Prostate gland (tissue), 2 donors: ENCODE data around the gene AGXT2. TPM values are rescaled to one million over a fixed set of nuclear protein-coding genes. Genes with fewer than 3 reads are reported as not detected.

Experiments used
- DNase-seq: peaks from one replicate; pipeline ENCODE4 v3.0.0-alpha.2; 2019; ENCODE audit warnings: low spot score
- H3K27ac ChIP-seq, 2 donors: fragments of 200-600 bp; sonication (generic); 2 replicates each; pipeline ENCODE4 v1.5.1; 2017 to 2019
- H3K27me3 ChIP-seq: fragments of 200-600 bp; sonication (generic); replicated peaks from 2 replicates; pipeline ENCODE4 v1.5.1; 2019; ENCODE audit not compliant: insufficient read depth
- H3K36me3 ChIP-seq, 2 donors: fragments of 200-600 bp; sonication (generic); 1 replicate in 1 of 2; 2 replicates in 1 of 2; pipeline versions ENCODE4 v1.5.1 to v1.8.1; 2017 to 2019
- H3K4me1 ChIP-seq: fragments of 200-600 bp; sonication (generic); replicated peaks from 2 replicates; pipeline ENCODE4 v1.5.1; 2019
- H3K4me3 ChIP-seq, 2 donors: fragments of 200-600 bp; sonication (generic); 2 replicates each; pipeline ENCODE4 v1.5.1; 2017 to 2019
- H3K9me3 ChIP-seq: fragments of 200-600 bp; sonication (generic); 2 replicates; pipeline ENCODE4 v1.5.1; 2017
- CTCF ChIP-seq, 4 experiments: fragments of 200-600 bp in 2 of 4; fragments of 450-650 bp in 2 of 4; sonication (generic) in 2 of 4; IDR thresholded peaks; 1 replicate in 3 of 4; 2 replicates in 1 of 4; pipeline ENCODE4 v1.5.1; 2016 to 2019; ENCODE audit warnings: antibody characterized with exemption in 4 of 4, mild to moderate bottlenecking in 2 of 4, moderate library complexity in 2 of 4
- POLR2A ChIP-seq: fragments of 450-650 bp; IDR thresholded peaks from one replicate; pipeline ENCODE4 v1.6.1; 2016; ENCODE audit warnings: antibody characterized with exemption, mild to moderate bottlenecking
- POLR2AphosphoS5 ChIP-seq: sonication (generic); formaldehyde crosslinking; IDR thresholded peaks from one replicate; pipeline ENCODE4 v1.6.1; 2017; ENCODE audit warnings: antibody characterized with exemption
- WGBS: methylation state at CpG from one replicate; pipeline ENCODE4 v1.1.5; 2018; 5-methylcytosine and 5-hydroxymethylcytosine counted together
- intact Hi-C: fragments of 100-400 bp; cut with DNase I; formaldehyde crosslinking; loops from one replicate; pipeline ENCODE4 v1.14.2; 2022
- total RNA-seq, 2 donors: library from RNA; depleted of rRNA; stranded (reverse); fragments of >200 nt; gene quantifications; one replicate each; pipeline ENCODE4 v1.1.0, GENCODE V29; 2016

The AGXT2 gene
- total RNA-seq, 2 donors from 2014 or later, result not detected

- Histone ChIP-seq H3K4me3 (no peak overlapping the region), H3K36me3 (no peaks in the 10 kb centered on the region), H3K4me1 (no peaks in the 10 kb centered on the region), H3K27ac (no peak overlapping the region), H3K9me3 (no peaks in the 10 kb centered on the region), H3K27me3 (no peaks in the 10 kb centered on the region)
- intact Hi-C loops, result loop anchor here (2.0 kb wide), 1 partner anchor 837 kb away; no protein-coding TSS in a partner anchor
- TF ChIP-seq POLR2A (no peak), CTCF (IDR thresholded peaks at IDR 0.05) (no peak), POLR2AphosphoS5 (no peak)
- DNase-seq, result no peak
- WGBS, result 53% methylated on average over 3 of the region's 3 CpGs
Measured at GRCh38 chr5:35087991-35088390, 40.2 kb upstream of the AGXT2 start.

GRCh38 chr5:35083150-35083549 is 35.4 kb upstream of the AGXT2 start:
- Histone ChIP-seq H3K27me3 (no peaks in the 10 kb centered on the region), H3K4me1 (no peaks in the 10 kb centered on the region), H3K4me3 (no peak overlapping the region), H3K36me3 (no peaks in the 10 kb centered on the region), H3K9me3 (no peaks in the 10 kb centered on the region), H3K27ac (no peak overlapping the region)
- TF ChIP-seq POLR2AphosphoS5, result no peak
- no peak for TF ChIP-seq CTCF (IDR thresholded peaks at IDR 0.05)
- TF ChIP-seq POLR2A, result no peak
- DNase-seq, result no peak
- intact Hi-C loops, result no loop called here
- WGBS, result 87% methylated on average over 3 of the region's 3 CpGs

GRCh38 chr5:35082530-35082929 is 34.8 kb upstream of the AGXT2 start:
- Histone ChIP-seq H3K4me1 (no peaks in the 10 kb centered on the region), H3K27ac (no peak overlapping the region), H3K4me3 (no peak overlapping the region), H3K27me3 (no peaks in the 10 kb centered on the region), H3K9me3 (no peaks in the 10 kb centered on the region), H3K36me3 (no peaks in the 10 kb centered on the region)
- 78% methylated on average over 3 of the region's 3 CpGs for WGBS
- TF ChIP-seq POLR2A (no peak), POLR2AphosphoS5 (no peak), CTCF (IDR thresholded peaks at IDR 0.05) (no peak)
- intact Hi-C loops, result no loop called here
- no peak for DNase-seq

GRCh38 chr5:35081134-35081533 is 33.4 kb upstream of the AGXT2 start:
- H3K4me3 ChIP-seq, result no peak overlapping the region
- intact Hi-C loops, result no loop called here
- no peak for TF ChIP-seq POLR2AphosphoS5
- no peak for TF ChIP-seq POLR2A
- TF ChIP-seq CTCF (IDR thresholded peaks at IDR 0.05), result no peak
- H3K36me3 ChIP-seq, result no peaks in the 10 kb centered on the region
- 83% methylated on average over 6 of the region's 6 CpGs for WGBS
- no peaks in the 10 kb centered on the region for H3K27me3 ChIP-seq
- H3K4me1 ChIP-seq, result no peaks in the 10 kb centered on the region
- no peaks in the 10 kb centered on the region for H3K9me3 ChIP-seq
- no peak overlapping the region for H3K27ac ChIP-seq
- no peak for DNase-seq

GRCh38 chr5:35073160-35073559 is 25.4 kb upstream of the AGXT2 start:
- no peak for TF ChIP-seq POLR2AphosphoS5
- no peak for TF ChIP-seq CTCF (IDR thresholded peaks at IDR 0.05)
- H3K27me3 ChIP-seq, result no peaks in the 10 kb centered on the region
- H3K4me1 ChIP-seq, result no peaks in the 10 kb centered on the region
- H3K36me3 ChIP-seq, result no peaks in the 10 kb centered on the region
- no peaks in the 10 kb centered on the region for H3K9me3 ChIP-seq
- no peak overlapping the region for H3K4me3 ChIP-seq
- no peak overlapping the region for H3K27ac ChIP-seq
- intact Hi-C loops, result no loop called here
- DNase-seq, result no peak
- 81% methylated on average over 4 of the region's 4 CpGs for WGBS
